Measurements from ENCODE around the gene FILIP1.

DNA sequence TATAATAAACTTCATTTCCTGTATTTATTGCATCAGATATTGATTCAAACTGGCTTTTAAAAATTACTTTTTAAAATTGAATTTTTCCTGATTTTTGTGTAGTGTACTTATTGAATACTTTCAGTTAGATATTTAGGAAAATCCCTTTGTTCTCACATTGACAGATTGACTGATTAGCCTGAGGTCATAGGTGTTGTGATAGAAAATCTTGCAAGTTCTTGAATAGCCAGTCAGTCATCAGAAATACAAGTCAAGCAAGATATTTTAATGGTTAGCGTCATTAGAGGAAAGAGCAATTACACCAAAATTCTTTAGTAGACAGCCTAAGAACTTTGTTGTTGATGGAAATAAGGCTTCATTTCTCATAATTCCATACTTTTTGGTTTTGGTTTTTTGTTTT is 205.6 kb downstream of the FILIP1 start:
- TF ChIP-seq MYC (IDR thresholded peaks at IDR 0.05; ENCODE audit: low read depth, low read length) (no peak), POLR2A (IDR thresholded peaks at IDR 0.05; ENCODE audit: extremely low read depth, insufficient read length) (no peak)
- TF ChIP-seq, protein P1, sequence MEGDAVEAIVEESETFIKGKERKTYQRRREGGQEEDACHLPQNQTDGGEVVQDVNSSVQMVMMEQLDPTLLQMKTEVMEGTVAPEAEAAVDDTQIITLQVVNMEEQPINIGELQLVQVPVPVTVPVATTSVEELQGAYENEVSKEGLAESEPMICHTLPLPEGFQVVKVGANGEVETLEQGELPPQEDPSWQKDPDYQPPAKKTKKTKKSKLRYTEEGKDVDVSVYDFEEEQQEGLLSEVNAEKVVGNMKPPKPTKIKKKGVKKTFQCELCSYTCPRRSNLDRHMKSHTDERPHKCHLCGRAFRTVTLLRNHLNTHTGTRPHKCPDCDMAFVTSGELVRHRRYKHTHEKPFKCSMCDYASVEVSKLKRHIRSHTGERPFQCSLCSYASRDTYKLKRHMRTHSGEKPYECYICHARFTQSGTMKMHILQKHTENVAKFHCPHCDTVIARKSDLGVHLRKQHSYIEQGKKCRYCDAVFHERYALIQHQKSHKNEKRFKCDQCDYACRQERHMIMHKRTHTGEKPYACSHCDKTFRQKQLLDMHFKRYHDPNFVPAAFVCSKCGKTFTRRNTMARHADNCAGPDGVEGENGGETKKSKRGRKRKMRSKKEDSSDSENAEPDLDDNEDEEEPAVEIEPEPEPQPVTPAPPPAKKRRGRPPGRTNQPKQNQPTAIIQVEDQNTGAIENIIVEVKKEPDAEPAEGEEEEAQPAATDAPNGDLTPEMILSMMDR (IDR thresholded peaks at IDR 0.05; ENCODE audit: low read depth, low read length), result no peak
- TF ChIP-seq, protein P2, sequence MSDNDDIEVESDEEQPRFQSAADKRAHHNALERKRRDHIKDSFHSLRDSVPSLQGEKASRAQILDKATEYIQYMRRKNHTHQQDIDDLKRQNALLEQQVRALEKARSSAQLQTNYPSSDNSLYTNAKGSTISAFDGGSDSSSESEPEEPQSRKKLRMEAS (IDR thresholded peaks at IDR 0.05; ENCODE audit: low read depth, low read length), result no peak
